HFFc6 (cell line): ENCODE data around the gene DOP1B. TPM values are rescaled to one million over a fixed set of nuclear protein-coding genes. Genes with fewer than 3 reads are reported as not detected.

Experiments
- DNase-seq: peaks from one replicate; pipeline ENCODE4 v3.0.0-alpha.2; 2018
- H3K27ac Mint-ChIP-seq: 2 replicates; pipeline ENCODE4 v1.8.0; 2020; ENCODE audit warnings: mild to moderate bottlenecking, mixed read lengths
- H3K27me3 Mint-ChIP-seq: 2 replicates; pipeline ENCODE4 v1.8.0; 2021; ENCODE audit warnings: mild to moderate bottlenecking, moderate library complexity, mixed read lengths; ENCODE audit not compliant: insufficient read depth
- H3K36me3 Mint-ChIP-seq: 2 replicates; pipeline ENCODE4 v1.8.0; 2021; ENCODE audit warnings: low read depth, mixed read lengths
- H3K4me1 Mint-ChIP-seq: 2 replicates; pipeline ENCODE4 v1.8.0; 2020; ENCODE audit warnings: low read depth, mixed read lengths
- H3K4me3 Mint-ChIP-seq: 2 replicates; pipeline ENCODE4 v1.8.0; 2020; ENCODE audit warnings: mild to moderate bottlenecking, moderate library complexity, mixed read lengths
- H3K9me3 Mint-ChIP-seq: 2 replicates; pipeline ENCODE4 v1.8.0; 2020; ENCODE audit warnings: mild to moderate bottlenecking, mixed read lengths
- CTCF ChIP-seq: fragments of 200-600 bp; sonication (generic); IDR thresholded peaks from 2 replicates; pipeline ENCODE4 v1.5.0; 2021; ENCODE audit warnings: antibody characterized with exemption, mild to moderate bottlenecking
- long read RNA-seq: library from polyadenylated mRNA; unstranded; transcript quantifications from one replicate; pipeline ENCODE4 v2.0.0, GENCODE V29; 2019
- total RNA-seq, 6 experiments: library from RNA; stranded (reverse); fragmentation: NEBNext Ultra II Directional; extraction: Animal tissue kit (Norgen Biotek cat#: 25700); gene quantifications; 2 replicates in 1 of 6; 3 replicates in 5 of 6; pipeline ENCODE4 v1.2.3, GENCODE V29; 2021

Gene DOP1B
- total RNA-seq = 10 to 100 TPM; 13.2 to 19.4 (median 15.3) TPM
- long read RNA-seq, partial matches to known transcripts = 4 of 5 reads
- long read RNA-seq, other reads (novel, unspliced or antisense) = 1 of 5 reads

- no peak for TF ChIP-seq CTCF
- H3K27me3 Mint-ChIP-seq = no peaks in the 10 kb centered on the region; the same call in 1 of the 2 replicates
- peaks cover 15% of the 10 kb centered on the region for H3K4me1 Mint-ChIP-seq
- H3K9me3 Mint-ChIP-seq = no peaks in the 10 kb centered on the region
- peak within 1 kb of the TSS; percentile 5 for H3K27ac Mint-ChIP-seq
- peaks cover 8% of the 10 kb centered on the region; the same call in 1 of the 2 replicates for H3K36me3 Mint-ChIP-seq
- DNase-seq = no peak
- H3K4me3 Mint-ChIP-seq = peak within 1 kb of the TSS; percentile 87
Measured at GRCh38 chr21:36156815-36157670, at the start of gene DOP1B. TSS of gene DOP1B (plus strand) at chr21:36156824. CDS start at chr21:36164734, 7,910 bp downstream.

- no peak overlapping the region for H3K4me3 Mint-ChIP-seq
- peaks cover 28% of the 10 kb centered on the region for H3K4me1 Mint-ChIP-seq
- TF ChIP-seq CTCF = no peak
- no peaks in the 10 kb centered on the region for H3K36me3 Mint-ChIP-seq
- H3K9me3 Mint-ChIP-seq = no peaks in the 10 kb centered on the region; the same call in 1 of the 2 replicates
- H3K27ac Mint-ChIP-seq = no peak overlapping the region
- peaks cover 10% of the 10 kb centered on the region for H3K27me3 Mint-ChIP-seq
- no peak for DNase-seq
Measured at GRCh38 chr21:36109868-36110267, 46.8 kb upstream of the DOP1B start.

- Mint-ChIP-seq H3K36me3 (no peaks in the 10 kb centered on the region), H3K27ac (no peak overlapping the region), H3K4me3 (no peak overlapping the region), H3K4me1 (peaks cover 21% of the 10 kb centered on the region), H3K27me3 (peaks cover under 1% of the 10 kb centered on the region), H3K9me3 (no peaks in the 10 kb centered on the region; the same call in 1 of the 2 replicates)
- TF ChIP-seq CTCF = no peak
- DNase-seq = no peak
Measured at GRCh38 chr21:36111238-36111637, 45.4 kb upstream of the DOP1B start.

GRCh38 chr21:36113647-36114428, 42.8 kb upstream of the DOP1B start:
- no peak for DNase-seq
- no peaks in the 10 kb centered on the region for H3K36me3 Mint-ChIP-seq
- H3K4me3 Mint-ChIP-seq = peak overlapping the region; percentile 46
- H3K27me3 Mint-ChIP-seq = no peaks in the 10 kb centered on the region; the same call in 1 of the 2 replicates
- TF ChIP-seq CTCF = no peak
- peaks cover 21% of the 10 kb centered on the region for H3K4me1 Mint-ChIP-seq
- no peaks in the 10 kb centered on the region for H3K9me3 Mint-ChIP-seq
- peak overlapping the region; percentile 40 for H3K27ac Mint-ChIP-seq

- Mint-ChIP-seq H3K27ac (no peak overlapping the region), H3K27me3 (no peaks in the 10 kb centered on the region), H3K9me3 (no peaks in the 10 kb centered on the region), H3K4me1 (peaks cover 22% of the 10 kb centered on the region), H3K36me3 (no peaks in the 10 kb centered on the region), H3K4me3 (no peak overlapping the region)
- no peak for DNase-seq
- no peak for TF ChIP-seq CTCF
Measured at GRCh38 chr21:36115138-36115730, 41.4 kb upstream of the DOP1B start.
